K562 (cell line): Measurements from ENCODE around the gene LBHD1. TPM values are rescaled to one million over a fixed set of nuclear protein-coding genes. Genes with fewer than 3 reads are reported as not detected.

Experiments
- ATAC-seq: fragments of 200-7000 bp; cut with Tn5 transposase; 3 replicates; pipeline ENCODE4 v1.9.1; 2020; ENCODE audit warnings: moderate library complexity
- BruUV-seq: library from RNA; stranded (reverse); fragments of 400-500 nt; replicated peaks from 2 replicates; lab custom pipeline; 2021; lab: Mats Ljungman, UMichigan
- CTCF ChIA-PET: fragments of 300-600 bp; formaldehyde crosslinking; extraction: SDS; loops from one replicate; lab custom pipeline; 2021; ENCODE audit warnings: low intra/inter-chr PET ratio; lab: Yijun Ruan, JAX
- POLR2A ChIA-PET: fragments of 300-600, 350-650 bp; sonication (Branson Sonifier 250); formaldehyde crosslinking; extraction: SDS; loops from one replicate; lab custom pipeline; 2021; ENCODE audit warnings: antibody characterized with exemption, inconsistent platforms; lab: Yijun Ruan, JAX
- DNase-seq, 4 experiments: peaks; one replicate each; pipeline versions ENCODE4 v3.0.0 to v3.0.0-alpha.2; 2011 to 2018; ENCODE audit warnings: low spot score in 3 of 4, mixed read lengths in 3 of 4; ENCODE audit errors: extremely low read depth in 1 of 4
- FAIRE-seq: peaks from 2 replicates; lab custom pipeline; 2011; peaks lifted over from hg19 to GRCh38; lab: Jason Lieb, UNC
- H2AFZ ChIP-seq: 2 replicates; pipeline ENCODE4 v1.6.0; 2011; ENCODE audit warnings: low read depth, low read length, control low read depth, inconsistent platforms
- H3K27ac ChIP-seq: fragments of 200-600 bp; 3 replicates; pipeline ENCODE4 v1.8.0; 2011; ENCODE audit warnings: low read depth, mild to moderate bottlenecking, control low read depth, inconsistent platforms, low read length, moderate library complexity, mixed read lengths; ENCODE audit errors: extremely low read depth
- H3K27me3 ChIP-seq, 2 experiments: fragments of 300-600 bp in 1 of 2; 2 replicates in 1 of 2; 3 replicates in 1 of 2; pipeline versions ENCODE4 v1.6.0 to v1.8.0; 2011; ENCODE audit warnings: inconsistent platforms in 2 of 2, low read length in 2 of 2, mild to moderate bottlenecking in 1 of 2, mixed read lengths in 1 of 2, moderate library complexity in 1 of 2; ENCODE audit not compliant: control insufficient read depth in 2 of 2, insufficient read depth in 2 of 2
- H3K36me3 ChIP-seq: fragments of 300-600 bp; 3 replicates; pipeline ENCODE4 v1.8.0; 2011; ENCODE audit warnings: mild to moderate bottlenecking, low read length, inconsistent platforms; ENCODE audit not compliant: control insufficient read depth, insufficient read depth
- H3K4me1 ChIP-seq, 2 experiments: fragments of 200-600 bp in 1 of 2; replicated peaks in 1 of 2; 2 replicates in 1 of 2; 3 replicates in 1 of 2; pipeline versions ENCODE4 v1.5.1 to v1.8.0; 2011; ENCODE audit warnings: inconsistent platforms in 2 of 2, low read length in 2 of 2, mild to moderate bottlenecking in 1 of 2, mixed read lengths in 1 of 2, moderate library complexity in 1 of 2; ENCODE audit not compliant: control insufficient read depth in 2 of 2, insufficient read depth in 2 of 2
- H3K4me2 ChIP-seq: 2 replicates; pipeline ENCODE4 v1.6.1; 2011; ENCODE audit warnings: low read length, control low read depth, inconsistent platforms, mixed read lengths; ENCODE audit not compliant: insufficient read depth
- H3K4me3 ChIP-seq: fragments of 200-600 bp; sonication (generic), shearing (Covaris generic); 2 replicates; pipeline ENCODE4 v1.5.1; 2016; ENCODE audit warnings: control low read depth, inconsistent platforms
- H3K79me2 ChIP-seq: fragments of 200-600 bp; 3 replicates; pipeline ENCODE4 v1.8.0; 2011; ENCODE audit warnings: low read length, inconsistent platforms; ENCODE audit not compliant: control insufficient read depth, insufficient read depth
- H3K9ac ChIP-seq, 2 experiments: 2 replicates each; pipeline versions ENCODE4 v1.6.0 to v1.6.1; 2011; ENCODE audit warnings: low read depth in 2 of 2, low read length in 2 of 2, control low read depth in 1 of 2, inconsistent platforms in 1 of 2, mild to moderate bottlenecking in 1 of 2, mixed read lengths in 1 of 2; ENCODE audit not compliant: insufficient read depth in 1 of 2
- H3K9me1 ChIP-seq: one replicate; pipeline ENCODE4 v1.6.0; 2011; ENCODE audit warnings: inconsistent platforms, mild to moderate bottlenecking, low read length, moderate library complexity; ENCODE audit not compliant: control insufficient read depth, insufficient read depth
- H3K9me3 ChIP-seq: replicated peaks from 2 replicates; pipeline ENCODE4 v1.5.1; 2011; ENCODE audit warnings: low read depth, low read length, inconsistent platforms; ENCODE audit not compliant: control insufficient read depth, insufficient read depth
- H4K20me1 ChIP-seq: replicated peaks from 2 replicates; pipeline ENCODE4 v1.6.1; 2011; ENCODE audit warnings: low read length, inconsistent platforms, mixed read lengths; ENCODE audit not compliant: control insufficient read depth, insufficient read depth
- BCLAF1 ChIP-seq, 2 experiments: fragments of 450-650 bp in 1 of 2; IDR thresholded peaks; 2 replicates each; pipeline ENCODE4 v1.6.1; 2011 to 2017; ENCODE audit warnings: low read depth in 2 of 2, antibody characterized with exemption in 1 of 2, borderline replicate concordance in 1 of 2, low read length in 1 of 2, mild to moderate bottlenecking in 1 of 2, mixed read lengths in 1 of 2; ENCODE audit not compliant: control insufficient read depth in 1 of 2
- HNRNPL ChIP-seq: fragments of 200-400 bp; formaldehyde crosslinking; IDR thresholded peaks from 2 replicates; pipeline ENCODE4 v1.6.1; 2017; ENCODE audit warnings: low read depth, mild to moderate bottlenecking, low read length
- MED1 ChIP-seq: sonication (generic); formaldehyde crosslinking; IDR thresholded peaks from 2 replicates; pipeline ENCODE4 v1.8.1; 2023; ENCODE audit warnings: missing genetic modification reagents, borderline replicate concordance
- MYNN ChIP-seq, 2 experiments: sonication (generic); formaldehyde crosslinking in 1 of 2; IDR thresholded peaks; 2 replicates each; pipeline versions ENCODE4 v1.5.0 to v1.6.1; 2016 to 2020; ENCODE audit warnings: antibody characterized with exemption in 1 of 2, missing genetic modification reagents in 1 of 2
- NEUROD1 ChIP-seq: fragments of 150-350 bp; IDR thresholded peaks from 2 replicates; pipeline ENCODE4 v1.6.1; 2014; ENCODE audit warnings: borderline replicate concordance, low read length, low read depth; ENCODE audit not compliant: partially characterized antibody
- PKNOX1 ChIP-seq: fragments of 450-650 bp; IDR thresholded peaks from 2 replicates; pipeline ENCODE4 v1.6.1; 2016
- POLR2G ChIP-seq: fragments of 200-400 bp; formaldehyde crosslinking; IDR thresholded peaks from 2 replicates; pipeline ENCODE4 v1.6.1; 2017; ENCODE audit warnings: low read depth, mild to moderate bottlenecking, antibody characterized with exemption, low read length, moderate library complexity
- RBFOX2 ChIP-seq: fragments of 200-400 bp; formaldehyde crosslinking; IDR thresholded peaks from 2 replicates; pipeline ENCODE4 v1.6.1; 2017; ENCODE audit warnings: low read depth, mild to moderate bottlenecking, low read length, moderate library complexity
- ZC3H4 ChIP-seq: sonication (generic); formaldehyde crosslinking; IDR thresholded peaks from 2 replicates; pipeline ENCODE4 v1.9.0; 2021; ENCODE audit warnings: missing genetic modification reagents, borderline replicate concordance
- ZNF232 ChIP-seq: sonication (generic); formaldehyde crosslinking; IDR thresholded peaks from 2 replicates; pipeline ENCODE4 v1.8.0; 2022; ENCODE audit warnings: mild to moderate bottlenecking, missing genetic modification reagents
- ZNF717 ChIP-seq: fragments of 250-450 bp; sonication (Bioruptor Pico); IDR thresholded peaks from 2 replicates; pipeline ENCODE4 v1.5.0; 2021
- WGBS: fragments of 100-300 bp; shearing (Covaris generic); methylation state at CpG from one replicate; pipeline ENCODE4 v1.1.6; 2016; ENCODE audit warnings: low coverage, mixed read lengths; ENCODE audit not compliant: insufficient coverage; ENCODE audit errors: missing lambda C conversion rate; 5-methylcytosine and 5-hydroxymethylcytosine counted together
- in situ Hi-C: fragments of 300-500 bp; cut with MboI; formaldehyde crosslinking; loops from 4 replicates; pipeline ENCODE4 v1.15.0; 2018; ENCODE audit warnings: inconsistent platforms, mixed read lengths
- intact Hi-C: fragments of 100-400 bp; cut with micrococcal nuclease; formaldehyde crosslinking; loops from 2 replicates; pipeline ENCODE4 v1.14.2; 2022
- polyA plus RNA-seq, 8 experiments: library from polyadenylated mRNA; depleted of rRNA in 4 of 8; stranded (reverse) in 5 of 8; unstranded in 3 of 8; fragments of >200 nt; fragmentation: Nextera tagmentation in 2 of 8; fragmentation: Illumina TruSeq in 1 of 8; extraction: Ambion mirVana in 2 of 8; extraction: Trizol in 1 of 8; gene quantifications; 2 replicates each; pipeline versions ENCODE4 v1.2.1 to v1.2.3, GENCODE V29; 2011 to 2014; ENCODE audit warnings: inconsistent platforms in 1 of 8, missing spikeins in 1 of 8
- total RNA-seq, 7 experiments: library from RNA; depleted of rRNA in 6 of 7; stranded (reverse); fragments of >200 nt in 6 of 7; fragmentation: Illumina TruSeq in 2 of 7; extraction: Trizol in 2 of 7; gene quantifications; 2 replicates each; pipeline versions ENCODE4 v1.2.1 to v1.2.3, GENCODE V29; 2011 to 2021; ENCODE audit warnings: low replicate concordance in 1 of 7
- TF ChIP-seq, protein P1 (sequence below), 3 experiments: fragments of 200-800 bp in 1 of 3; sonication (Bioruptor generic) in 1 of 3; sonication (generic) in 1 of 3; formaldehyde crosslinking in 1 of 3; IDR thresholded peaks; 2 replicates each; pipeline versions ENCODE4 v1.6.1 to v1.8.0; 2016 to 2022; ENCODE audit warnings: mild to moderate bottlenecking in 2 of 3, missing compliant biosample characterization in 2 of 3, missing genetic modification characterization in 2 of 3, missing genetic modification reagents in 1 of 3
- TF ChIP-seq, protein P2 (sequence below): fragments of 450-650 bp; IDR thresholded peaks from 2 replicates; pipeline ENCODE4 v1.6.1; 2016; ENCODE audit warnings: missing biosample characterization, missing genetic modification characterization

The LBHD1 gene
- total and polyA plus RNA-seq, 9 of the 15 experiments (the other 6 are each of a cell fraction or from before 2014, with no cell fraction given): 2.6 to 28.0 (median 12.5) TPM

- no peak overlapping the region for H3K4me2 ChIP-seq
- WGBS: 64% methylated on average over 9 of the region's 15 CpGs
- 0 out of 2 replicates have a peak, but pooled peaks cover 5% of the 10 kb centered on the region for H4K20me1 ChIP-seq
- no peak overlapping the region for H2AFZ ChIP-seq
- no peak overlapping the region for H3K4me3 ChIP-seq
- no peaks in the 10 kb centered on the region for H3K9me3 ChIP-seq
- no peak for DNase-seq
- H3K36me3 ChIP-seq: peaks cover 52% of the 10 kb centered on the region
- peaks cover 23% of the 10 kb centered on the region for H3K79me2 ChIP-seq
- H3K4me1 ChIP-seq: peaks cover 29 to 65% of the 10 kb centered on the region in 2 experiments
- no peak for ATAC-seq
- H3K9ac ChIP-seq: peak overlapping the region in 1 of 2 experiments; percentile 93; a peak in 1 of 4 replicates
- POLR2A ChIA-PET: interaction anchor here (0.9 kb wide), 1 partner anchor 39 kb away, joined by 3 read pairs; no protein-coding TSS in a partner anchor
- no TSS peak for BruUV-seq
- TF ChIP-seq, protein P1, sequence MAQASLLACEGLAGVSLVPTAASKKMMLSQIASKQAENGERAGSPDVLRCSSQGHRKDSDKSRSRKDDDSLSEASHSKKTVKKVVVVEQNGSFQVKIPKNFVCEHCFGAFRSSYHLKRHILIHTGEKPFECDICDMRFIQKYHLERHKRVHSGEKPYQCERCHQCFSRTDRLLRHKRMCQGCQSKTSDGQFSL (CRISPR knock-in tag; IDR thresholded peaks at IDR 0.05): peak; percentile 36; the same call in 1 of the 2 replicates
- TF ChIP-seq, protein P1 (tag; IDR thresholded peaks at IDR 0.05): no peak
- peak; percentile 61; the same call in 1 of the 2 replicates for TF ChIP-seq ZNF717 (CRISPR knock-in tag)
- TF ChIP-seq MYNN (IDR thresholded peaks at IDR 0.05): 0 out of 2 replicates have a peak, but pooled peaks have one; percentile 14
- TF ChIP-seq MYNN (CRISPR knock-in tag; IDR thresholded peaks at IDR 0.05): no peak
- TF ChIP-seq MED1: 0 out of 2 replicates have a peak, but pooled peaks have one; percentile 13
- 0 out of 2 replicates have a peak, but pooled peaks have one; percentile 26 for TF ChIP-seq RBFOX2
- TF ChIP-seq PKNOX1: peak; percentile 0; the same call in 1 of the 2 replicates
- TF ChIP-seq, protein P2, sequence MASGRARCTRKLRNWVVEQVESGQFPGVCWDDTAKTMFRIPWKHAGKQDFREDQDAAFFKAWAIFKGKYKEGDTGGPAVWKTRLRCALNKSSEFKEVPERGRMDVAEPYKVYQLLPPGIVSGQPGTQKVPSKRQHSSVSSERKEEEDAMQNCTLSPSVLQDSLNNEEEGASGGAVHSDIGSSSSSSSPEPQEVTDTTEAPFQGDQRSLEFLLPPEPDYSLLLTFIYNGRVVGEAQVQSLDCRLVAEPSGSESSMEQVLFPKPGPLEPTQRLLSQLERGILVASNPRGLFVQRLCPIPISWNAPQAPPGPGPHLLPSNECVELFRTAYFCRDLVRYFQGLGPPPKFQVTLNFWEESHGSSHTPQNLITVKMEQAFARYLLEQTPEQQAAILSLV (tag): no peak
- peak; percentile 79 for TF ChIP-seq POLR2G
- TF ChIP-seq BCLAF1 (IDR thresholded peaks at IDR 0.05; ENCODE audit: borderline replicate concordance in 1 of 2, control insufficient read depth in 1 of 2, low read depth in 2 of 2, low read length in 1 of 2): no peak
- 0 out of 2 replicates have a peak, but pooled peaks have one; percentile 67 for TF ChIP-seq ZC3H4 (CRISPR knock-in tag)
- TF ChIP-seq HNRNPL: peak; percentile 96
- TF ChIP-seq ZNF232 (CRISPR knock-in tag): no peak
- no peak for TF ChIP-seq NEUROD1
- H3K27me3 ChIP-seq: no peaks in the 10 kb centered on the region
- H3K9me1 ChIP-seq: peaks cover 2% of the 10 kb centered on the region
- peak overlapping the region; percentile 43; the same call in 2 of the 3 replicates for H3K27ac ChIP-seq
- CTCF ChIA-PET: interaction anchor here (0.8 to 2.6 kb wide), 4 partner anchors 33 to 219 kb away, joined by 3 to 17 read pairs (median 3); partner anchors contain the start of gene GANAB
- in situ Hi-C loops (no loop called here), intact Hi-C loops (loop anchor here (2.0 to 5.0 kb wide), 2 partner anchors 33 to 79 kb away; partner anchors contain the start of gene GANAB)
- FAIRE-seq: no peak
Measured at GRCh38 chr11:62613291-62613778, 58.7 kb downstream of the LBHD1 start.
